IMR-90 (cell line): ENCODE measurements around the gene RNF166. TPM values are rescaled to one million over a fixed set of nuclear protein-coding genes. Genes with fewer than 3 reads are reported as not detected.

Experiments used
- ATAC-seq: fragments of 200-7000 bp; cut with Tn5 transposase; 2 replicates; pipeline ENCODE4 v1.9.1; 2020; ENCODE audit warnings: low read depth, mild to moderate bottlenecking, moderate library complexity
- BruUV-seq: library from RNA; stranded (reverse); fragments of 400-500 nt; replicated peaks from 2 replicates; lab custom pipeline; 2021; lab: Mats Ljungman, UMichigan
- CTCF ChIA-PET: fragments of 300-600 bp; formaldehyde crosslinking; extraction: SDS; loops from one replicate; lab custom pipeline; 2021; ENCODE audit warnings: antibody characterized with exemption; lab: Yijun Ruan, JAX
- POLR2A ChIA-PET: fragments of 300-600 bp; sonication (Branson Sonifier 250); formaldehyde crosslinking; loops from one replicate; lab custom pipeline; 2022; ENCODE audit warnings: antibody characterized with exemption; ENCODE audit not compliant: unreplicated experiment; lab: Charles Lee
- DNase-seq: peaks from one replicate; pipeline ENCODE4 v3.0.0; 2013
- H2AFZ ChIP-seq: replicated peaks from 2 replicates; pipeline ENCODE3; 2013; ENCODE audit warnings: low read length, mild to moderate bottlenecking; ENCODE audit not compliant: poor library complexity
- H2AK5ac ChIP-seq: 2 replicates; pipeline ENCODE4 v1.6.1; 2013; ENCODE audit warnings: low read depth, low read length, inconsistent platforms
- H2AK9ac ChIP-seq: replicated peaks from 2 replicates; pipeline ENCODE3; 2013; ENCODE audit warnings: mild to moderate bottlenecking, low read depth, low read length, moderate library complexity; ENCODE audit not compliant: poor library complexity
- H2BK120ac ChIP-seq: 2 replicates; pipeline ENCODE4 v1.6.1; 2013; ENCODE audit warnings: low read depth, low read length, inconsistent platforms
- H2BK15ac ChIP-seq: 3 replicates; pipeline ENCODE4 v1.6.1; 2013; ENCODE audit warnings: low read depth, low read length, inconsistent platforms
- H2BK20ac ChIP-seq: 2 replicates; pipeline ENCODE4 v1.6.1; 2013; ENCODE audit warnings: low read depth, mild to moderate bottlenecking, inconsistent platforms, low read length, moderate library complexity
- H2BK5ac ChIP-seq: 2 replicates; pipeline ENCODE4 v1.6.1; 2013; ENCODE audit warnings: mild to moderate bottlenecking, low read depth, low read length, inconsistent platforms; ENCODE audit not compliant: poor library complexity, severe bottlenecking
- H3K14ac ChIP-seq: replicated peaks from 2 replicates; pipeline ENCODE4 v1.6.1; 2013; ENCODE audit warnings: low read depth, low read length, inconsistent platforms
- H3K18ac ChIP-seq: 2 replicates; pipeline ENCODE4 v1.6.1; 2013; ENCODE audit warnings: low read depth, low read length, control low read depth
- H3K23ac ChIP-seq: 2 replicates; pipeline ENCODE4 v1.6.1; 2013; ENCODE audit warnings: low read depth, low read length, inconsistent platforms
- H3K27ac ChIP-seq: 2 replicates; pipeline ENCODE4 v1.5.1; 2013; ENCODE audit warnings: mild to moderate bottlenecking, control low read depth, low read length; ENCODE audit not compliant: insufficient read depth
- H3K27me3 ChIP-seq: 2 replicates; pipeline ENCODE4 v1.6.1; 2013; ENCODE audit warnings: low read length; ENCODE audit not compliant: control insufficient read depth, insufficient read depth
- H3K36me3 ChIP-seq: 2 replicates; pipeline ENCODE4 v1.6.1; 2013; ENCODE audit warnings: low read length, mixed read lengths; ENCODE audit not compliant: control insufficient read depth, insufficient read depth
- H3K4ac ChIP-seq: 2 replicates; pipeline ENCODE4 v1.6.1; 2013; ENCODE audit warnings: low read depth, low read length, inconsistent platforms
- H3K4me1 ChIP-seq: 2 replicates; pipeline ENCODE4 v1.6.1; 2013; ENCODE audit warnings: low read length, mixed read lengths; ENCODE audit not compliant: control insufficient read depth, insufficient read depth
- H3K4me2 ChIP-seq: 2 replicates; pipeline ENCODE4 v1.6.1; 2013; ENCODE audit warnings: low read depth, mild to moderate bottlenecking, control low read depth, low read length, moderate library complexity
- H3K4me3 ChIP-seq: 2 replicates; pipeline ENCODE4 v1.5.1; 2013; ENCODE audit warnings: low read depth, mild to moderate bottlenecking, control low read depth, low read length, moderate library complexity; ENCODE audit not compliant: insufficient read depth
- H3K56ac ChIP-seq: 2 replicates; pipeline ENCODE4 v1.6.1; 2013; ENCODE audit warnings: low read length, inconsistent platforms; ENCODE audit not compliant: insufficient read depth; ENCODE audit errors: extremely low read depth
- H3K79me1 ChIP-seq, 2 experiments: 2 replicates each; pipeline ENCODE4 v1.6.1; 2013; ENCODE audit warnings: low read length in 2 of 2, inconsistent platforms in 1 of 2, low read depth in 1 of 2
- H3K9ac ChIP-seq: 2 replicates; pipeline ENCODE4 v1.6.1; 2013; ENCODE audit warnings: low read depth, low read length, control low read depth
- H3K9me1 ChIP-seq: 2 replicates; pipeline ENCODE4 v1.6.1; 2013; ENCODE audit warnings: low read length, inconsistent platforms; ENCODE audit not compliant: insufficient read depth
- H3K9me3 ChIP-seq: 2 replicates; pipeline ENCODE4 v1.6.1; 2013; ENCODE audit warnings: low read length; ENCODE audit not compliant: control insufficient read depth, insufficient read depth
- H4K20me1 ChIP-seq: 2 replicates; pipeline ENCODE4 v1.6.1; 2013; ENCODE audit warnings: low read length, inconsistent platforms; ENCODE audit not compliant: insufficient read depth
- H4K5ac ChIP-seq: 2 replicates; pipeline ENCODE4 v1.6.1; 2013; ENCODE audit warnings: mild to moderate bottlenecking, low read depth, low read length, control low read depth
- H4K8ac ChIP-seq, 2 experiments: 2 replicates each; pipeline ENCODE4 v1.6.1; 2013; ENCODE audit warnings: low read depth in 2 of 2, low read length in 2 of 2, control low read depth in 1 of 2, inconsistent platforms in 1 of 2
- H4K91ac ChIP-seq: 2 replicates; pipeline ENCODE4 v1.6.1; 2013; ENCODE audit warnings: low read depth, low read length, inconsistent platforms; ENCODE audit not compliant: insufficient read depth
- BHLHE40 ChIP-seq: fragments of 150-350 bp; IDR thresholded peaks from 2 replicates; pipeline ENCODE4 v1.6.1; 2016; ENCODE audit warnings: mild to moderate bottlenecking, low read depth, low read length
- CHD1 ChIP-seq: IDR thresholded peaks from 2 replicates; pipeline ENCODE4 v1.6.1; 2012; ENCODE audit warnings: low read depth, low read length, improper control_type of control experiment
- CTCF ChIP-seq: conservative IDR thresholded peaks from 2 replicates; pipeline ENCODE4 v1.5.1; 2012; ENCODE audit warnings: mild to moderate bottlenecking, low read depth, low read length, improper control_type of control experiment
- ELK1 ChIP-seq: fragments of 150-350 bp; IDR thresholded peaks from 2 replicates; pipeline ENCODE4 v1.6.1; 2016; ENCODE audit warnings: low read depth, mild to moderate bottlenecking, low read length, moderate library complexity, borderline replicate concordance
- FOS ChIP-seq: fragments of 150-350 bp; IDR thresholded peaks from 2 replicates; pipeline ENCODE4 v1.6.1; 2016; ENCODE audit warnings: low read depth, low read length
- MAFK ChIP-seq: IDR thresholded peaks from 2 replicates; pipeline ENCODE4 v1.6.1; 2012; ENCODE audit warnings: low read depth, low read length, improper control_type of control experiment
- MAZ ChIP-seq: IDR thresholded peaks from 2 replicates; pipeline ENCODE4 v1.6.1; 2012; ENCODE audit warnings: low read depth, mild to moderate bottlenecking, low read length, improper control_type of control experiment, moderate library complexity, borderline replicate concordance
- NFE2L2 ChIP-seq: fragments of 150-350 bp; IDR thresholded peaks from 2 replicates; pipeline ENCODE4 v1.6.1; 2016; ENCODE audit warnings: low read depth, mild to moderate bottlenecking, low read length
- POLR2A ChIP-seq: IDR thresholded peaks from 2 replicates; pipeline ENCODE4 v1.6.1; 2012; ENCODE audit warnings: mild to moderate bottlenecking, low read depth, low read length
- RCOR1 ChIP-seq: IDR thresholded peaks from 2 replicates; pipeline ENCODE4 v1.6.1; 2012; ENCODE audit warnings: mild to moderate bottlenecking, low read length, improper control_type of control experiment; ENCODE audit not compliant: insufficient replicate concordance
- RFX5 ChIP-seq: IDR thresholded peaks from 2 replicates; pipeline ENCODE4 v1.8.0; 2012; ENCODE audit warnings: low read depth, mild to moderate bottlenecking, low read length, moderate library complexity
- WGBS, 2 experiments: methylation state at CpG; one replicate each; pipeline versions ENCODE4 v1.1.5 to v1.1.7; 2013; ENCODE audit warnings: missing lambda C conversion rate in 2 of 2; ENCODE audit not compliant: insufficient read length in 1 of 2; ENCODE audit errors: extremely low coverage in 2 of 2; 5-methylcytosine and 5-hydroxymethylcytosine counted together
- dilution Hi-C: fragments of 300-500 bp; cut with HindIII; formaldehyde crosslinking; loops from one replicate; pipeline ENCODE4 v1.14.3; 2018; ENCODE audit warnings: low sequenced_read_pairs; ENCODE audit not compliant: unreplicated experiment
- in situ Hi-C: fragments of 300-500 bp; cut with MboI; formaldehyde crosslinking; loops from 3 replicates; pipeline ENCODE4 v1.14.3; 2019; ENCODE audit warnings: low sequenced_read_pairs, inconsistent platforms, mixed read lengths
- intact Hi-C: fragments of 100-400 bp; cut with micrococcal nuclease; formaldehyde crosslinking; loops from 2 replicates; pipeline ENCODE4 v1.10.0; 2022
- polyA plus RNA-seq, 3 experiments: library from polyadenylated mRNA; depleted of rRNA; stranded (reverse); fragments of >200 nt; gene quantifications; 2 replicates each; pipeline ENCODE4 v1.2.3, GENCODE V29; 2012; ENCODE audit warnings: low replicate concordance in 1 of 3
- total RNA-seq: library from RNA; depleted of rRNA; stranded (reverse); fragments of >200 nt; gene quantifications from 2 replicates; pipeline ENCODE4 v1.2.3, GENCODE V29; 2012

RNF166 gene
- total and polyA plus RNA-seq, 2 of the 4 experiments (the other 2 are of a cell fraction): 8.1 to 17.4 TPM

- TF ChIP-seq FOS: no peak
Measured at GRCh38 chr16:88702371-88703210, 3.6 kb downstream of the RNF166 start (continued).

GRCh38 chr16:88701581-88702370 is 4.4 kb downstream of the RNF166 start:
- H3K9me3 ChIP-seq: no peaks in the 10 kb centered on the region
- no TSS peak for BruUV-seq
- peak overlapping the region; percentile 74 for H3K27ac ChIP-seq
- H4K5ac ChIP-seq: no peak overlapping the region; the same call in 1 of the 2 replicates
- in situ Hi-C loops (no loop called here), dilution Hi-C loops (no loop called here), intact Hi-C loops (loop anchor here (1.0 kb wide), 1 partner anchor 15 kb away; the partner anchor contains the start of gene SNAI3)
- no peak overlapping the region for H3K18ac ChIP-seq
- no peak overlapping the region for H3K4me3 ChIP-seq
- H3K14ac ChIP-seq: no peak overlapping the region
- H2AK5ac ChIP-seq: peak overlapping the region; percentile 98
- peaks cover 14% of the 10 kb centered on the region for H3K4me1 ChIP-seq
- 0 out of 2 replicates have a peak overlapping the region, but pooled peaks have one; percentile 59 for H4K91ac ChIP-seq
- ChIA-PET POLR2A (no interaction called here), CTCF (no interaction called here)
- DNase-seq (no peak), ATAC-seq (no peak)
- H3K36me3 ChIP-seq: peaks cover 29% of the 10 kb centered on the region
- no peak overlapping the region; the same call in 1 of the 2 replicates for H2BK20ac ChIP-seq
- peak overlapping the region; percentile 85; the same call in 1 of the 2 replicates for H2BK120ac ChIP-seq
- no peak overlapping the region for H2BK15ac ChIP-seq
- no peaks in the 10 kb centered on the region; the same call in 1 of the 2 replicates for H4K20me1 ChIP-seq
- H3K23ac ChIP-seq: no peak overlapping the region
- H4K8ac ChIP-seq: peak overlapping the region; percentile 67 to 94; a peak in 2 of 4 replicates
- H2AK9ac ChIP-seq: peak overlapping the region; percentile 98
- no peaks in the 10 kb centered on the region for H3K27me3 ChIP-seq
- H3K9ac ChIP-seq: no peak overlapping the region
- peak overlapping the region; percentile 96 for H3K4ac ChIP-seq
- no peaks in the 10 kb centered on the region; the same call in none of the 2 replicates for H3K9me1 ChIP-seq
- no peak overlapping the region for H2AFZ ChIP-seq
- H3K56ac ChIP-seq: no peak overlapping the region
- no peak overlapping the region for H3K4me2 ChIP-seq
- H2BK5ac ChIP-seq: peak overlapping the region; percentile 79
- H3K79me1 ChIP-seq: peaks cover 15 to 55% of the 10 kb centered on the region in 2 experiments
- WGBS, 2 experiments: 80% methylated on average over 16 of the region's 30 CpGs; no CpG with 5 or more reads in 1 of the 2 experiments
- TF ChIP-seq ELK1 (no peak), NFE2L2 (no peak), CTCF (no peak), FOS (no peak), RCOR1 (no peak), MAZ (no peak), RFX5 (no peak), MAFK (no peak), CHD1 (no peak), POLR2A (no peak), BHLHE40 (no peak)
